Cardiac muscle cell (in vitro differentiated cells and primary cell): ENCODE results near the gene GABRP. TPM values are rescaled to one million over a fixed set of nuclear protein-coding genes. Genes with fewer than 3 reads are reported as not detected.
A peak's percentile ranks its signal among the peaks of the same experiment; 100 is the strongest.

Experiments
- DNase-seq, 2 donors: peaks; one replicate each; pipeline versions ENCODE4 v3.0.0 to v3.0.0-alpha.2; 2010 to 2017; ENCODE audit warnings: low read depth in 1 of 2, low spot score in 1 of 2
- H3K27ac ChIP-seq: fragments of 200-600 bp; sonication (generic); 2 replicates; pipeline ENCODE4 v1.5.1; 2016
- H3K27me3 ChIP-seq: fragments of 200-600 bp; sonication (generic); 2 replicates; pipeline ENCODE4 v1.6.0; 2016; ENCODE audit warnings: control low read depth
- H3K36me3 ChIP-seq: fragments of 200-600 bp; sonication (generic); 2 replicates; pipeline ENCODE4 v1.5.1; 2016; ENCODE audit warnings: control low read depth
- H3K4me1 ChIP-seq: fragments of 200-600 bp; sonication (generic); 2 replicates; pipeline ENCODE4 v1.8.1; 2017; ENCODE audit warnings: low read depth, mild to moderate bottlenecking, mixed run types
- H3K4me3 ChIP-seq: fragments of 200-600 bp; sonication (generic); 2 replicates; pipeline ENCODE4 v1.5.1; 2016; ENCODE audit warnings: mild to moderate bottlenecking
- H3K9me3 ChIP-seq: fragments of 200-600 bp; sonication (generic); 2 replicates; pipeline ENCODE4 v1.5.1; 2017; ENCODE audit warnings: low read depth, mild to moderate bottlenecking, control low read depth
- CTCF ChIP-seq: IDR thresholded peaks from 2 replicates; pipeline ENCODE4 v1.5.1; 2012; ENCODE audit warnings: low read depth, mild to moderate bottlenecking, low read length
- polyA plus RNA-seq: library from polyadenylated mRNA; unstranded; fragments of >200 nt; fragmentation: Nextera tagmentation; extraction: Ambion mirVana; gene quantifications from 2 replicates; pipeline ENCODE4 v1.2.1, GENCODE V29; 2016
- total RNA-seq: library from RNA; depleted of rRNA; stranded (reverse); fragments of >200 nt; gene quantifications from 2 replicates; pipeline ENCODE4 v1.2.3, GENCODE V29; 2016

The GABRP gene
- total and polyA plus RNA-seq, 2 experiments from 2014 or later, result 0.30 to 0.46 TPM

DNA sequence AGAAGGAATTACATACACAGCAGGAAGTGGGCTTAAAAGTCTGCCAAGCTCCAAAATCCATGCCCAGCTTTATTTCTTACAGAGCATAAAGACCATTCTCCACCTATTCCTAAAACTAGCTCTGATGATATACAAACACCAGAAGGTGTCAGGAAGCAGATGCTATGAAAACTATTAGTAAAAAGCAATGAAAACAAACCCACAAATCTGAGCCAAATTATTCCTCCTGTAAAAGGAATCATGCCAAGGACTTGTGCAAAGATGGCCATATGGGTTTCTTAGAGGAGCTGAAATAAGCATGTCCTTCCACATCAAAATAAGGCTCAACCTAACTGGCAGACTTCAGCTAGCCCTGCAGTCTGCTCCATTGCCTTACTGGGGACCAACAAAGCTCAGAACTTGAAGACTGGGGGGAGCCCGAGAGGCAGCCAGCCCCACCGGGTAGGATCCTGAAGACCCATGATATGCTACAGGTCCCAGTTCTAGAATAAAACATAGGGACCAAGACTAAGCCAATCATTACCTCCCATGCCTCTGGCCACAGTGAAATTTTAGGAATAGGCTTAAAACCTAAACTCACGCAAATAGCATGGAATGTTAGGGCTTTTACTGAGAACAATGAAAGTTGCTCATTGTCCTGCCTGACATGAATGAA lies 42.8 kb upstream of the GABRP start:
- no peaks in the 10 kb centered on the region for H3K9me3 ChIP-seq
- no peak overlapping the region for H3K4me3 ChIP-seq
- H3K4me1 ChIP-seq, result peaks cover under 1% of the 10 kb centered on the region
- no peak for TF ChIP-seq CTCF
- no peak for DNase-seq
- H3K27ac ChIP-seq, result no peak overlapping the region
- H3K27me3 ChIP-seq, result peaks cover 14% of the 10 kb centered on the region
- no peaks in the 10 kb centered on the region for H3K36me3 ChIP-seq

GRCh38 chr5:170741801-170742200 lies 41.7 kb upstream of the GABRP start:
- no peak for DNase-seq
- no peak overlapping the region for H3K27ac ChIP-seq
- H3K36me3 ChIP-seq, result no peaks in the 10 kb centered on the region
- H3K4me1 ChIP-seq, result peaks cover 9% of the 10 kb centered on the region
- no peak overlapping the region for H3K4me3 ChIP-seq
- H3K27me3 ChIP-seq, result peaks cover 14% of the 10 kb centered on the region
- no peaks in the 10 kb centered on the region for H3K9me3 ChIP-seq
- no peak for TF ChIP-seq CTCF

- no peak overlapping the region for H3K27ac ChIP-seq
Measured at GRCh38 chr5:170743876-170744212, 39.7 kb upstream of the GABRP start.

GRCh38 chr5:170745481-170746071 lies 37.9 kb upstream of the GABRP start:
- Histone ChIP-seq H3K27ac (peak overlapping the region; percentile 5), H3K9me3 (no peaks in the 10 kb centered on the region), H3K4me3 (no peak overlapping the region), H3K4me1 (peaks cover 12% of the 10 kb centered on the region), H3K36me3 (no peaks in the 10 kb centered on the region), H3K27me3 (peaks cover 14% of the 10 kb centered on the region)
- DNase-seq, result peak in 1 of 2 donors; percentile 68
- TF ChIP-seq CTCF, result no peak

More at GRCh38 chr5:170743876-170744212, 39.7 kb upstream of the GABRP start:
- no peaks in the 10 kb centered on the region for H3K36me3 ChIP-seq
- no peak for TF ChIP-seq CTCF
- peaks cover 12% of the 10 kb centered on the region for H3K4me1 ChIP-seq
- H3K4me3 ChIP-seq, result no peak overlapping the region
- H3K27me3 ChIP-seq, result peaks cover 14% of the 10 kb centered on the region
- no peak for DNase-seq
- no peaks in the 10 kb centered on the region for H3K9me3 ChIP-seq

- Histone ChIP-seq H3K4me3 (no peak overlapping the region), H3K27ac (peak overlapping the region; percentile 5), H3K36me3 (no peaks in the 10 kb centered on the region), H3K27me3 (peaks cover 14% of the 10 kb centered on the region), H3K9me3 (no peaks in the 10 kb centered on the region), H3K4me1 (peaks cover 12% of the 10 kb centered on the region)
- DNase-seq, result no peak
- TF ChIP-seq CTCF, result no peak
Measured at GRCh38 chr5:170746075-170746960, 37.2 kb upstream of the GABRP start.
